ENCODE data around the gene EGFL7. TPM values are rescaled to one million over a fixed set of nuclear protein-coding genes. Genes with fewer than 3 reads are reported as not detected.

EGFL7 gene
- 79.5 and 98.5 TPM in 2 replicates for total RNA-seq (2021)
- percentile 40 among the genes with signal in this experiment for Bru-seq, nascent RNA
- BruChase-seq, experiment 1, labeled RNA remaining after a 2-hour chase: percentile 44 among the genes with signal in this experiment
- percentile 51 among the genes with signal in this experiment for BruChase-seq, experiment 2, labeled RNA remaining after a 6-hour chase
- long read RNA-seq, transcript EGFL7-202 (9 exons, 1,282 nt): major isoform, 152 of 302 reads
- long read RNA-seq, partial matches to known transcripts: 101 of 302 reads
- long read RNA-seq, other reads (novel, unspliced or antisense): 49 of 302 reads

GRCh38 chr9:136662656-136663581, at the start of gene EGFL7:
Gene EGFL7, plus strand, starts transcription at chr9:136662916. Its CDS starts 5,367 bp downstream, at chr9:136668283.
- Histone ChIP-seq H3K36me3 (ENCODE audit: insufficient read depth, low read length, poor library complexity, severe bottlenecking) (no peaks in the 10 kb centered on the region), H3K4me1 (ENCODE audit: insufficient read depth, low read length, poor library complexity, severe bottlenecking) (peaks cover 18% of the 10 kb centered on the region), H3K9me3 (ENCODE audit: low read depth, low read length, poor library complexity, severe bottlenecking) (no peaks in the 10 kb centered on the region), H3K27me3 (replicated peaks; ENCODE audit: insufficient read depth, low read depth, low read length, poor library complexity) (no peaks in the 10 kb centered on the region), H3K4me3 (ENCODE audit: low read depth, low read length, poor library complexity, severe bottlenecking) (no peak within 1 kb of the TSS), H3K27ac (ENCODE audit: low read depth, low read length, poor library complexity, severe bottlenecking) (no peak within 1 kb of the TSS)
- no peak for TF ChIP-seq CTCF (conservative IDR thresholded peaks at IDR 0.05; ENCODE audit: low read depth, low read length)
- no peak for TF ChIP-seq EZH2 (IDR thresholded peaks at IDR 0.05; ENCODE audit: borderline replicate concordance, low read depth, low read length, poor library complexity, severe bottlenecking)
- ChIA-PET CTCF (no interaction called here), POLR2A (ENCODE audit: low non-redundant PET) (no interaction called here)
- no TSS peak for BruUV-seq (replicated peaks)
- no peak for DNase-seq (ENCODE audit: low spot score)
- intact Hi-C loops (cut with micrococcal nuclease; ENCODE audit: unreplicated experiment): no loop called here

GRCh38 chr9:136613824-136614371, 48.8 kb upstream of the EGFL7 start:
- ChIA-PET POLR2A (ENCODE audit: low non-redundant PET) (no interaction called here), CTCF (no interaction called here)
- H3K27ac ChIP-seq (ENCODE audit: low read depth, low read length, poor library complexity, severe bottlenecking): no peak overlapping the region
- H3K9me3 ChIP-seq (ENCODE audit: low read depth, low read length, poor library complexity, severe bottlenecking): no peaks in the 10 kb centered on the region
- no TSS peak for BruUV-seq (replicated peaks)
- no peaks in the 10 kb centered on the region for H3K27me3 ChIP-seq (replicated peaks; ENCODE audit: insufficient read depth, low read depth, low read length, poor library complexity)
- DNase-seq (ENCODE audit: low spot score): no peak
- TF ChIP-seq CTCF (conservative IDR thresholded peaks at IDR 0.05; ENCODE audit: low read depth, low read length): no peak
- no peak for TF ChIP-seq EZH2 (IDR thresholded peaks at IDR 0.05; ENCODE audit: borderline replicate concordance, low read depth, low read length, poor library complexity, severe bottlenecking)
- H3K4me3 ChIP-seq (ENCODE audit: low read depth, low read length, poor library complexity, severe bottlenecking): no peak overlapping the region
- no peaks in the 10 kb centered on the region for H3K36me3 ChIP-seq (ENCODE audit: insufficient read depth, low read length, poor library complexity, severe bottlenecking)
- H3K4me1 ChIP-seq (ENCODE audit: insufficient read depth, low read length, poor library complexity, severe bottlenecking): peaks cover under 1% of the 10 kb centered on the region
- intact Hi-C loops (cut with micrococcal nuclease; ENCODE audit: unreplicated experiment): no loop called here

- Histone ChIP-seq H3K27ac (ENCODE audit: low read depth, low read length, poor library complexity, severe bottlenecking) (no peak overlapping the region), H3K9me3 (ENCODE audit: low read depth, low read length, poor library complexity, severe bottlenecking) (no peaks in the 10 kb centered on the region), H3K4me3 (ENCODE audit: low read depth, low read length, poor library complexity, severe bottlenecking) (no peak overlapping the region), H3K36me3 (ENCODE audit: insufficient read depth, low read length, poor library complexity, severe bottlenecking) (no peaks in the 10 kb centered on the region), H3K27me3 (replicated peaks; ENCODE audit: insufficient read depth, low read depth, low read length, poor library complexity) (no peaks in the 10 kb centered on the region), H3K4me1 (ENCODE audit: insufficient read depth, low read length, poor library complexity, severe bottlenecking) (no peaks in the 10 kb centered on the region)
- DNase-seq (ENCODE audit: low spot score): no peak
- ChIA-PET CTCF (no interaction called here), POLR2A (ENCODE audit: low non-redundant PET) (no interaction called here)
- intact Hi-C loops (cut with micrococcal nuclease; ENCODE audit: unreplicated experiment): no loop called here
- BruUV-seq (replicated peaks): no TSS peak
- TF ChIP-seq CTCF (conservative IDR thresholded peaks at IDR 0.05; ENCODE audit: low read depth, low read length) (no peak), EZH2 (IDR thresholded peaks at IDR 0.05; ENCODE audit: borderline replicate concordance, low read depth, low read length, poor library complexity, severe bottlenecking) (no peak)
Measured at GRCh38 chr9:136614372-136614922, 48.3 kb upstream of the EGFL7 start.
